Mucosa of descending colon (tissue), 3 donors: ENCODE measurements around the gene CHCHD10. TPM values are rescaled to one million over a fixed set of nuclear protein-coding genes. Genes with fewer than 3 reads are reported as not detected.
A peak's percentile ranks its signal among the peaks of the same experiment; 100 is the strongest.

Experiments
- ATAC-seq: fragments of 200-7000 bp; cut with Tn5 transposase; one replicate; pipeline ENCODE4 v1.9.1; 2020; ENCODE audit warnings: mild to moderate bottlenecking, moderate library complexity
- DNase-seq, 3 donors: peaks; one replicate each; pipeline ENCODE4 v3.0.0-alpha.2; 2020
- H3K36me3 ChIP-seq: fragments of 200-600 bp; one replicate; pipeline ENCODE4 v1.8.0; 2021; ENCODE audit warnings: low read depth, mild to moderate bottlenecking
- H3K4me1 ChIP-seq: fragments of 200-600 bp; one replicate; pipeline ENCODE4 v1.8.0; 2021; ENCODE audit warnings: low read depth, mild to moderate bottlenecking
- H3K4me3 ChIP-seq: fragments of 200-600 bp; one replicate; pipeline ENCODE4 v1.8.0; 2021; ENCODE audit warnings: mild to moderate bottlenecking
- H3K9me3 ChIP-seq: fragments of 200-600 bp; one replicate; pipeline ENCODE4 v1.8.0; 2021; ENCODE audit warnings: mild to moderate bottlenecking
- intact Hi-C, 2 donors: fragments of 100-400 bp; cut with DNase I in 1 of 2; cut with micrococcal nuclease in 1 of 2; formaldehyde crosslinking; loops; one replicate each; pipeline versions ENCODE4 v1.11.0 to v1.11.1; 2022; cut with DNase I, micrococcal nuclease
- total RNA-seq, 3 donors: library from RNA; stranded (reverse); fragmentation: NEBNext Ultra II Directional in 2 of 3; extraction: Animal tissue kit (Norgen Biotek cat#: 25700) in 2 of 3; gene quantifications; one replicate each; pipeline versions ENCODE4 v1.2.1 to v1.2.4, GENCODE V29; 2021 to 2023
- TF ChIP-seq, protein P1 (sequence below): fragments of 200-600 bp; IDR thresholded peaks from one replicate; pipeline ENCODE4 v1.8.0; 2022; ENCODE audit warnings: antibody characterized with exemption, mild to moderate bottlenecking
- donor health status: DM: no; HTN: no; CAD: no; lungs with moderate emphysema.
- donor health status: DM: no; HTN: no; CAD: no.
- donor health status: DM: no; HTN: yes; CAD: no.

Gene CHCHD10
- total RNA-seq, 3 donors from 2014 or later = 279 to 464 (median 462) TPM

DNA sequence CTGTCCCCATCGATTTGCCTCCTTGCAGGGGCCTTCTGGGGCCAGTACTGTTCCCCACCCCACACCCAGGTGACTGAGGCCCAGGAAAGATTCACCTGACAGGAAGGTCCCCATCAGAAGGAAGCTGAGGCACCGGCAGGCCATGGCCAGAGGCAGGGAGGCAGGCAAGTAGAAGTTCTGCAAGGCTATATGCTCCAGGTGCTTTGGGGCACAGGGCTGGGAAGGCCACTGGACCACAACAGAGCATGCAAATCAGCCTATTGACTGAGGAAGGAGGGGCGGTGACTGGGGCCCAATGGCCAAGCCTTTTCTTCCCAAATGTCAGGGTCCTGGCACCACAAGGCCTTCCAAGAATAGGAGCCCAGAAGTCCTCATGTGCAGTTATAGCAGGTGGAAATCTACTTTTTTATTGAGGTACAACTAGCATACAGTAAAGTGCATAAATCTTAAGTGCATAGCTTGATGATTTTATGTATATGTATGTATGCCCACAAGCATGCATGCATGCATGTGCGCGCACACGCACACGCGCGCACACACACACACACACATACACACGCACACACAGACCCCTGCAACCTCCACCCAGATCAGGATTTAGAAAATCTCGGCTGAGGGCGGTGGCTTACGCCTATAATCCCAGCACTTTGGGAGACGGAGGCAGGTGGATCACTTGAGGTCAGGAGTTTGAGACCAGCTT, 13.4 kb downstream of the CHCHD10 start, which contains the start of gene VPREB3:
TSS of gene VPREB3 (minus strand) at position 206 of the 700 bp plus-strand sequence. CDS start at position 144, 62 bp downstream.
- H3K4me1 ChIP-seq = peaks cover 11% of the 10 kb centered on the region
- ATAC-seq (no peak), DNase-seq (no peak)
- intact Hi-C loops = no loop called here
- TF ChIP-seq, protein P1, sequence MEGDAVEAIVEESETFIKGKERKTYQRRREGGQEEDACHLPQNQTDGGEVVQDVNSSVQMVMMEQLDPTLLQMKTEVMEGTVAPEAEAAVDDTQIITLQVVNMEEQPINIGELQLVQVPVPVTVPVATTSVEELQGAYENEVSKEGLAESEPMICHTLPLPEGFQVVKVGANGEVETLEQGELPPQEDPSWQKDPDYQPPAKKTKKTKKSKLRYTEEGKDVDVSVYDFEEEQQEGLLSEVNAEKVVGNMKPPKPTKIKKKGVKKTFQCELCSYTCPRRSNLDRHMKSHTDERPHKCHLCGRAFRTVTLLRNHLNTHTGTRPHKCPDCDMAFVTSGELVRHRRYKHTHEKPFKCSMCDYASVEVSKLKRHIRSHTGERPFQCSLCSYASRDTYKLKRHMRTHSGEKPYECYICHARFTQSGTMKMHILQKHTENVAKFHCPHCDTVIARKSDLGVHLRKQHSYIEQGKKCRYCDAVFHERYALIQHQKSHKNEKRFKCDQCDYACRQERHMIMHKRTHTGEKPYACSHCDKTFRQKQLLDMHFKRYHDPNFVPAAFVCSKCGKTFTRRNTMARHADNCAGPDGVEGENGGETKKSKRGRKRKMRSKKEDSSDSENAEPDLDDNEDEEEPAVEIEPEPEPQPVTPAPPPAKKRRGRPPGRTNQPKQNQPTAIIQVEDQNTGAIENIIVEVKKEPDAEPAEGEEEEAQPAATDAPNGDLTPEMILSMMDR = no peak
- no peak within 1 kb of the TSS for H3K4me3 ChIP-seq
- H3K36me3 ChIP-seq = no peaks in the 10 kb centered on the region
- no peaks in the 10 kb centered on the region for H3K9me3 ChIP-seq

DNA sequence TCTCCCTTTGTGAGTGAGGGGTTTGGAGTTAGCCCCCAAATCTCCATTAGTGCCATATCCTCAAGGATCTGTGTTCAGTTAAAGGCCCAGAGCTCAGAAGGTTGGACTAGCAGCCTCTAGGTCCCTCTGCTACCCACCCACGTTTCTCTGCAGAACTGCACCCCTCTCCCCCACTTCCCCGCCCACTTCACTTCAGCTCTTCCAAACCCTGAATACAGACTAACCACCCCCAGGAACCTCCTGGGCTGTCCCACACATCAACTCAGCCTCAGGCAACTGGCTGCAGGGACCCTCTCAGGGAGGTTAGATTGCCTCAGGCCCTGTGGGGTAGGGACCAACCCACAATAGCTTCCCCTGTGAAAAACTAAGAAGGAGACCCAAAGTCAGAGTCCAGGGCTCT, 14.4 kb downstream of the CHCHD10 start:
- ATAC-seq (no peak), DNase-seq (no peak)
- Histone ChIP-seq H3K4me1 (peaks cover 11% of the 10 kb centered on the region), H3K36me3 (no peaks in the 10 kb centered on the region), H3K9me3 (no peaks in the 10 kb centered on the region), H3K4me3 (no peak overlapping the region)
- intact Hi-C loops = no loop called here
- TF ChIP-seq, protein P1 = no peak

DNA sequence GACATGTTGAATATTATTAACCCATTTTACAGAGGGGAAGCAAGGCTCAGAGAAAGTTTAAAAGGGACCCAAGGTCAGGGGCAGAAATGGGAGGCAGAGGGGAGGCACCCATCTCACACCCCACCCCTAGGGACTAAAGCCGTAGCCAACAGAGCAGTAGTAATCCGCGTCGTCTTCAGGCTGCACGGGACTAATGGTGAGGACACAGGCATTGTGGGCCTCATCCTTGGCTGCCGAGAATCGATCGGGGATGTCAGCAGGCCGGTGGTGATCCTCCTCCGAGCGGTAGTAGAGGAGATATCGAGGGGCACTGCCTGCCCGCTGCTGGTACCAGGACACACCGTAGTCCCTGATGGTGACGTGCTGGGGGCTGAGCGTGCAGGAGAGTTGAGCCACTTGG, 15.0 kb downstream of the CHCHD10 start:
- no peaks in the 10 kb centered on the region for H3K9me3 ChIP-seq
- peaks cover 11% of the 10 kb centered on the region for H3K4me1 ChIP-seq
- intact Hi-C loops = no loop called here
- no peak overlapping the region for H3K4me3 ChIP-seq
- no peak for DNase-seq
- no peak for ATAC-seq
- TF ChIP-seq, protein P1 = no peak
- H3K36me3 ChIP-seq = no peaks in the 10 kb centered on the region

DNA sequence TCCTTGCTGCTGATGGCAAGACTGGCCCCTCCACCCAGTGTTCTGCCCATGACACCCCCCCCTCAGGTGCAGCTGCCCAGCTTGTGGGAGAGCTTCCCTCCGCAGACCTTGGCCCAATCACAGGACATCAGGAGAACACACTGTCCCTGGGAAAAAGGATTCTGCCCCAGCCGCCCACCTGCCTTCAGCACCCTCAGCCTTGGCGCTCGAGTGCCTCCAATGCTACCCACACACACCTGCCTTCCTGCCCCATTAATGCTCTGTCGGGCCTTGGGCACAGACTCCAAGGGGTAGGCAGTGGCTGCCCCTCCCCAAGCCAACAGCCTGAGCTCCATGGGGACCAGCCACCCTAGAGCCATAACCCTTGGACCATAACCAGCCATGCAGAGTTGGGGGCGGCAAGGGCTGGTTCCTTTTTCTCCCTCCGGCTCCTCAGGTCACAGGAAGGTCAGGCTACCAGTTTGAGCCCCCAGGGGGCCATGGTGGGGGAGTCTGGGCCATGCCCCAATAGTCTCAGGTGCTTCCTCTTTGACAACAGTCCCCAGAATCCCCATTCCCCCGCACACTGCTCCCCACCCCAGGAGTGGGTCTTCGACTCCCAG, 15.6 kb downstream of the CHCHD10 start:
- intact Hi-C loops = no loop called here
- ATAC-seq (peak; percentile 4), DNase-seq (peak in 1 of 3 donors; percentile 73)
- Histone ChIP-seq H3K4me1 (peaks cover 11% of the 10 kb centered on the region), H3K9me3 (no peaks in the 10 kb centered on the region), H3K36me3 (no peaks in the 10 kb centered on the region), H3K4me3 (no peak overlapping the region)
- TF ChIP-seq, protein P1 = no peak

DNA sequence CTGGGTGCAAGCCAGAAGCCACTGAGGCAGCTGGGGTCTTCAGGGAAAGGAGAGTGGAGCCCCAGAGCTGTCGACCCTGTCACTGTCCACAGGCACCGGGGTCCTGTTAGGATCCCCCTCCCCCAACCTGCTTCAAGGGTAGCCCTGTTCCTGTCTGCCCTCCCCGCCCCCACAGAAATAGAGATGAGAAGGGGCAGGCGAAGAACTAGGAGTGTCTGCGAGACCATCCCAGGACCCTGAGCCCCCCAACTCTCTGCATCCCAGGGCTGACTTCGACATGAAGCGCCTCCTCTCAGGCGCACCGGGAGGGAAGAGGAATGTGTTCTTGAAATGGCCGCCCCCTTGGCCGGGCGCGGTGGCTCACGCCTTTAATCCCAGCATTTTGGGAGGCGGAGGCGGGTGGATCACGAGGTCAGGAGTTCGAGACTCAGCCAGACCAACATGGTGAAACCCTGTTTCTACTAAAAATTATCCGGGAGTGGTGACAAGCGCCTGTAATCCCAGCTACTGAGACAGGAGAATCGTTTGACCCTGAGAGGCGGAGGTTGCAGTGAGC, 16.3 kb downstream of the CHCHD10 start:
- intact Hi-C loops = no loop called here
- H3K4me1 ChIP-seq = peaks cover 11% of the 10 kb centered on the region
- DNase-seq (peak; percentile 62 to 69 (median 62)), ATAC-seq (peak; percentile 41)
- no peaks in the 10 kb centered on the region for H3K9me3 ChIP-seq
- no peaks in the 10 kb centered on the region for H3K36me3 ChIP-seq
- TF ChIP-seq, protein P1 = no peak
- H3K4me3 ChIP-seq = peak overlapping the region; percentile 46
